ENCODE data around the gene EXTL1.

DNA sequence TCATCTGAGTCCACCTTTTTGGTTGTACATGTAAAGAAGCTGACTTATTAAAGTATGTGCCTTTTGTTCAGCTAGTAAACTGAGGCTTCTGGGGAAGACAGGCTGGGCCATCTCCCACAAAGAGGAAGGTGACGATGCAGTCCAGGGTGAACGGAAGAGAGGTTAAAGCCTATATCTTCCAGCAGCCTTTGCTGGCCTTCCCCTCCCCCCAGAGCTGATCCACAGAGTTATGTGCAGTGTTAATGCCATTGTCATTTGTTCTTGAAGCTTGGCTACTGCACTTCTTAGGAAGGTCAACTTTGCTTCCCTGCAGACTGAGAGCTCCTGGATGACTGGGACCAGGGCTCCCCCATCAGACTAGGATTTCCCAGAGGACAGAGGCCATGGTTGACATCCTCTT lies 22.2 kb downstream of the EXTL1 start:
- TF ChIP-seq CTCF (IDR thresholded peaks at IDR 0.05; ENCODE audit: low read length) = no peak
- no peak for TF ChIP-seq EZH2 (IDR thresholded peaks at IDR 0.05; ENCODE audit: borderline replicate concordance, low read length)
